Left kidney (tissue), 2 donors: ENCODE results near the gene FBXL17. TPM values are rescaled to one million over a fixed set of nuclear protein-coding genes. Genes with fewer than 3 reads are reported as not detected.
"Not testable (repeated sequence)": the region's sequence is repeated elsewhere in the genome, so short reads cannot be mapped to it uniquely, and the experiment has no call there.

ENCODE experiments used
- DNase-seq: peaks from one replicate; pipeline ENCODE4 v3.0.0-alpha.2; 2013
- polyA plus RNA-seq: library from polyadenylated mRNA; unstranded; fragments of 120-200 nt; gene quantifications from one replicate; pipeline ENCODE4 v1.2.1, GENCODE V29; 2013; ENCODE audit not compliant: insufficient read length

FBXL17 gene
- polyA plus RNA-seq, 1 donor: 32.5 TPM

GRCh38 chr5:108315829-108316228, 66.1 kb downstream of the FBXL17 start:
- DNase-seq: no peak

GRCh38 chr5:108312258-108312657, 69.6 kb downstream of the FBXL17 start:
- no peak for DNase-seq

GRCh38 chr5:108311682-108312081, 70.2 kb downstream of the FBXL17 start:
- no peak for DNase-seq

- no peak for DNase-seq
Observed at GRCh38 chr5:108303611-108304010, 78.3 kb downstream of the FBXL17 start.

GRCh38 chr5:108303086-108303485, 78.8 kb downstream of the FBXL17 start:
- DNase-seq: no peak

- no peak for DNase-seq
Observed at GRCh38 chr5:108297042-108297601, 84.8 kb downstream of the FBXL17 start.

GRCh38 chr5:108295578-108296368, 86.1 kb downstream of the FBXL17 start:
- no peak for DNase-seq

- no peak for DNase-seq
Observed at GRCh38 chr5:108280960-108281569, 100.8 kb downstream of the FBXL17 start.

- no peak for DNase-seq
Observed at GRCh38 chr5:108280248-108280647, 101.7 kb downstream of the FBXL17 start.

GRCh38 chr5:108278285-108279240, 103.3 kb downstream of the FBXL17 start:
- DNase-seq: no peak

- DNase-seq: no peak
Observed at GRCh38 chr5:108276187-108277050, 105.5 kb downstream of the FBXL17 start.

- not testable (repeated sequence) for DNase-seq
Observed at GRCh38 chr5:108274080-108274479, 107.8 kb downstream of the FBXL17 start.

- no peak for DNase-seq
Observed at GRCh38 chr5:108271127-108271526, 110.8 kb downstream of the FBXL17 start.

- DNase-seq: no peak
Observed at GRCh38 chr5:108266242-108266641, 115.7 kb downstream of the FBXL17 start.

- no peak for DNase-seq
Observed at GRCh38 chr5:108264533-108264932, 117.4 kb downstream of the FBXL17 start.

GRCh38 chr5:108263338-108263737, 118.6 kb downstream of the FBXL17 start:
- no peak for DNase-seq

GRCh38 chr5:108260858-108261170, 121.1 kb downstream of the FBXL17 start:
- no peak for DNase-seq

- peak; percentile 79 for DNase-seq
Observed at GRCh38 chr5:108260117-108260857, 121.6 kb downstream of the FBXL17 start.

- DNase-seq: no peak
Observed at GRCh38 chr5:108259306-108259705, 122.6 kb downstream of the FBXL17 start.

- no peak for DNase-seq
Observed at GRCh38 chr5:108257996-108258395, 123.9 kb downstream of the FBXL17 start.

GRCh38 chr5:108255468-108255867, 126.4 kb downstream of the FBXL17 start:
- DNase-seq: no peak
